ENCODE results near the gene SLC29A4.
"Not testable (repeated sequence)": the region's sequence is repeated elsewhere in the genome, so short reads cannot be mapped to it uniquely, and the experiment has no call there.

SLC29A4 gene

GRCh38 chr7:5309146-5309545 is 26.4 kb downstream of the SLC29A4 start:
- TF ChIP-seq ZFP30 (CRISPR knock-in tag; IDR thresholded peaks at IDR 0.05): no peak
- no peak for TF ChIP-seq ZNF565 (CRISPR knock-in tag; conservative IDR thresholded peaks at IDR 0.05; ENCODE audit: low read depth)
- TF ChIP-seq RARB (CRISPR knock-in tag; IDR thresholded peaks at IDR 0.05): no peak
- TF ChIP-seq TOX (CRISPR knock-in tag; IDR thresholded peaks at IDR 0.05; ENCODE audit: borderline replicate concordance): no peak
- no peak for TF ChIP-seq ZNF8 (CRISPR knock-in tag; IDR thresholded peaks at IDR 0.05)
- TF ChIP-seq BACH2 (CRISPR knock-in tag; IDR thresholded peaks at IDR 0.05; ENCODE audit: borderline replicate concordance): no peak

GRCh38 chr7:5310822-5311405 is 28.2 kb downstream of the SLC29A4 start:
- ATAC-seq: no peak
- no peak for TF ChIP-seq POU6F1 (CRISPR knock-in tag; IDR thresholded peaks at IDR 0.05; ENCODE audit: borderline replicate concordance, low read depth)
- no peak for TF ChIP-seq CSDC2 (CRISPR knock-in tag; IDR thresholded peaks at IDR 0.05)
- no peak for TF ChIP-seq ZFP30 (CRISPR knock-in tag; IDR thresholded peaks at IDR 0.05)
- no peak for TF ChIP-seq ISL1 (CRISPR knock-in tag; IDR thresholded peaks at IDR 0.05)
- TF ChIP-seq SNAI2 (CRISPR knock-in tag; IDR thresholded peaks at IDR 0.05): no peak
- TF ChIP-seq ZC3H10 (CRISPR knock-in tag; IDR thresholded peaks at IDR 0.05): no peak
- no peak for TF ChIP-seq GLIS3 (CRISPR knock-in tag; IDR thresholded peaks at IDR 0.05)
- TF ChIP-seq ZNF565 (CRISPR knock-in tag; conservative IDR thresholded peaks at IDR 0.05; ENCODE audit: low read depth): no peak
- TF ChIP-seq, protein P1, sequence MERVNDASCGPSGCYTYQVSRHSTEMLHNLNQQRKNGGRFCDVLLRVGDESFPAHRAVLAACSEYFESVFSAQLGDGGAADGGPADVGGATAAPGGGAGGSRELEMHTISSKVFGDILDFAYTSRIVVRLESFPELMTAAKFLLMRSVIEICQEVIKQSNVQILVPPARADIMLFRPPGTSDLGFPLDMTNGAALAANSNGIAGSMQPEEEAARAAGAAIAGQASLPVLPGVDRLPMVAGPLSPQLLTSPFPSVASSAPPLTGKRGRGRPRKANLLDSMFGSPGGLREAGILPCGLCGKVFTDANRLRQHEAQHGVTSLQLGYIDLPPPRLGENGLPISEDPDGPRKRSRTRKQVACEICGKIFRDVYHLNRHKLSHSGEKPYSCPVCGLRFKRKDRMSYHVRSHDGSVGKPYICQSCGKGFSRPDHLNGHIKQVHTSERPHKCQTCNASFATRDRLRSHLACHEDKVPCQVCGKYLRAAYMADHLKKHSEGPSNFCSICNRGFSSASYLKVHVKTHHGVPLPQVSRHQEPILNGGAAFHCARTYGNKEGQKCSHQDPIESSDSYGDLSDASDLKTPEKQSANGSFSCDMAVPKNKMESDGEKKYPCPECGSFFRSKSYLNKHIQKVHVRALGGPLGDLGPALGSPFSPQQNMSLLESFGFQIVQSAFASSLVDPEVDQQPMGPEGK (CRISPR knock-in tag; IDR thresholded peaks at IDR 0.05; ENCODE audit: borderline replicate concordance): no peak
- no peak for TF ChIP-seq TCF4 (CRISPR knock-in tag; IDR thresholded peaks at IDR 0.05; ENCODE audit: borderline replicate concordance)

More at GRCh38 chr7:5309146-5309545, 26.4 kb downstream of the SLC29A4 start:
- no peak for ATAC-seq

DNA sequence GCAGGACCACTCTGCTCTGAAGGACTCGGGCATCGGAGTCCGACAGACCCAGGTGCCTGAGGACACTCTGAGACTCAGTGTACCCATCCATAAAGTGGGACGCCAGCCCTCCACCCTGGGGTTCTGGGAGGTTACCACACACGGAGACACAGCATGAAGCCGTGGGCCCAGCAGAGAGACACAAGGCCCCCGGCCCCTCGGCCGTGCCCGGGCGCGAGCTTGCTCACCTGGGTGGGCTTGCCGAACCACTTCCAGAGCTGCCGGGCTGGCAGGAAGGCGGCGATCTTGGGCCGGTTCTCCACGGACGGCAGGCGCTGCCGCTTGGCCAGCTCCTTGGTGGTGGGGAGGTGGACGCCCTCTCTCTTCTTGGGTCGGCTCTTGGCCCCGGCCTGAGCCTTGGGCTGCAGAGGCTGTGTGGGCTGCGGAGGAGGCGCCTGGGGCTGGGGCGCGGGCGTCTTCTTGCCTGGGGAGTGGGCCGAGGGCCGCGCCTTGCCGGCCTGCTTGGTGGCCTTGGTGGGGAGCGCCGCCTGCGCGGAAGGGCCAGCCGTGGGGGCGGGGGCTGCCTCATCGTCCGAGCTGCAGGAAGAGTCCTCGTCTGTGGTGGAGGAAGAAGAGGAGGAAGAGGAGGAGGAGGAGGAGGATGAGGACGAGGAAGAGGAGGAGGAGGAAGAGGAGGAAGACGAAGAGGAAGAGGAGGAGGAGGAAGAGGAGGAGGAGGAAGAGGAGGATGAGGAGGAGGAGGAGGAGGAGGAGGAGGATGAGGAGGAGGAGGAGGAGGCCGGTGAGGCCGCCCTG is 29.7 kb downstream of the SLC29A4 start:
- not testable (repeated sequence) for ATAC-seq

DNA sequence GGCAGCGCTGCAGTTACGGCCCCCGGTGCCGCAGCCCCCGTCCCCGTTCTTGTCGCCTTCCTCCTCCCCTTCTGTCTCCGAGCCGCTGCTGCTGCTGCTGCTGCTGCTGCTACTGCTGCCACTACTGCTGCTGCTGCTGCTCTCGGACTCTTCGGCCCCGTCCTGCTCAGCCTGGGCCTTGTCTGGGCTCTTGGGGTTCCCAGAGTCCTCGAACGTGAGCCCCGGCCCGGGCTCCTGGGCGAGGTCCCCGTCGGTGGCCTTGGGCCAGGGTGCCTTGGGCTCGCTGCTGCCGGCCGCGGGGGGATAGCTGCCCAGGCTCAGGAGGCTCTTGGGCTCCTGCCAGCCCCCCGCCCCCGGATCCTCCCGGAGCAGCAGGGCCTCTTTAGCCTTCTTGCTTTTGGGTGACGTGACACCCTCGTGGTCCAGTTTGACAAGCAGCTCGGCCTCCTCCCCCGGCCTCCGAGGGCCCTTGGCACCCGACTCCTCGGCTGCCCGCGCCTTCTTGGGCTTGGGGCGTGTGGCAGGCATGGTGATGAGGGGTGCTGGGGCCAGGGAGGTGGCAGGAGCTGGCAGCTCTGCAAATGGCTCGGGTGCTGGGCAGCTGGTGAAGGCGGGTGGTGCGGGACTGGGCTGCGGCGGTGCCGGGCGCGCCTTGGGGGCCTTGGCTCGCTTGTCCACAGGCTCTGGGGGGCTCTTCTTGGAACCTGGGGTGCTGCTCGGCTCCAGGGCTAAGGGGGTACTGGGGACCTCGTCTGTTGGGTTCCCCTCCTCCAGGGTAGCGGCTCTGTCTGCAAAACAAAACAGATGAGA is 30.5 kb downstream of the SLC29A4 start:
- peak; percentile 7; the same call in 2 of the 3 replicates for ATAC-seq

- ATAC-seq: no peak
- TF ChIP-seq ZNF70 (CRISPR knock-in tag; IDR thresholded peaks at IDR 0.05) (no peak), ZFP30 (CRISPR knock-in tag; IDR thresholded peaks at IDR 0.05) (no peak), CSRNP3 (CRISPR knock-in tag; IDR thresholded peaks at IDR 0.05) (no peak), SNAI2 (CRISPR knock-in tag; IDR thresholded peaks at IDR 0.05) (no peak), BACH2 (CRISPR knock-in tag; IDR thresholded peaks at IDR 0.05; ENCODE audit: borderline replicate concordance) (no peak), ZNF8 (CRISPR knock-in tag; IDR thresholded peaks at IDR 0.05) (no peak), GLIS3 (CRISPR knock-in tag; IDR thresholded peaks at IDR 0.05) (no peak), ESRRG (CRISPR knock-in tag; IDR thresholded peaks at IDR 0.05) (no peak), TOX (CRISPR knock-in tag; IDR thresholded peaks at IDR 0.05; ENCODE audit: borderline replicate concordance) (no peak), ZC3H10 (CRISPR knock-in tag; IDR thresholded peaks at IDR 0.05) (no peak), TCF4 (CRISPR knock-in tag; IDR thresholded peaks at IDR 0.05; ENCODE audit: borderline replicate concordance) (no peak), ARNTL (CRISPR knock-in tag; IDR thresholded peaks at IDR 0.05; ENCODE audit: borderline replicate concordance, low read depth) (no peak)
- TF ChIP-seq, protein P1 (CRISPR knock-in tag; IDR thresholded peaks at IDR 0.05; ENCODE audit: borderline replicate concordance): no peak
Measured at GRCh38 chr7:5314864-5315263, 32.1 kb downstream of the SLC29A4 start.

Measured in SK-N-SH treated with all-trans-retinoic acid at 6 μM for 48 hours (cell line).